NCI-H446 treated with DMSO at 0.1 percent for 48 hours (cell line): ENCODE data around the gene HMX1.

ENCODE experiments used
- DNase-seq: peaks from one replicate; lab custom pipeline; 2025; lab: John Stamatoyannopoulos, UW

Gene HMX1

GRCh38 chr4:8868321-8869001 is 3.2 kb downstream of the HMX1 start:
- DNase-seq, result no peak

GRCh38 chr4:8867624-8868320 is 3.9 kb downstream of the HMX1 start:
- DNase-seq, result no peak

GRCh38 chr4:8866828-8867623 is 4.6 kb downstream of the HMX1 start:
- no peak for DNase-seq

- DNase-seq, result no peak
These were observed 5.2 kb downstream of the HMX1 start for GRCh38 chr4:8866421-8866820.

- no peak for DNase-seq
These were observed 5.8 kb downstream of the HMX1 start for GRCh38 chr4:8865681-8866310.

GRCh38 chr4:8864912-8865680 is 6.5 kb downstream of the HMX1 start:
- no peak for DNase-seq

GRCh38 chr4:8863686-8864682 is 7.7 kb downstream of the HMX1 start:
- no peak for DNase-seq

GRCh38 chr4:8862800-8863685 is 8.6 kb downstream of the HMX1 start:
- DNase-seq, result no peak

- no peak for DNase-seq
These were observed 9.3 kb downstream of the HMX1 start for GRCh38 chr4:8862334-8862733.

- DNase-seq, result no peak
These were observed 9.9 kb downstream of the HMX1 start for GRCh38 chr4:8861576-8862295.

GRCh38 chr4:8860892-8861575 is 10.6 kb downstream of the HMX1 start:
- no peak for DNase-seq

GRCh38 chr4:8860096-8860891 is 11.3 kb downstream of the HMX1 start:
- no peak for DNase-seq

GRCh38 chr4:8859550-8860095 is 12.0 kb downstream of the HMX1 start:
- no peak for DNase-seq

- DNase-seq, result no peak
These were observed 12.9 kb downstream of the HMX1 start for GRCh38 chr4:8858701-8859210.

GRCh38 chr4:8857766-8858700 is 13.6 kb downstream of the HMX1 start:
- DNase-seq, result no peak
